ENCODE results near the gene RASGRF2.

The RASGRF2 gene

GRCh38 chr5:81136557-81136956 lies 176.4 kb downstream of the RASGRF2 start:
- Histone ChIP-seq H3K4me1 (ENCODE audit: control insufficient read depth, insufficient read depth, low read length) (peaks cover 3% of the 10 kb centered on the region), H3K36me3 (ENCODE audit: control insufficient read depth in 2 of 2, insufficient read depth in 2 of 2, low read length in 2 of 2) (no peaks in the 10 kb centered on the region)

DNA sequence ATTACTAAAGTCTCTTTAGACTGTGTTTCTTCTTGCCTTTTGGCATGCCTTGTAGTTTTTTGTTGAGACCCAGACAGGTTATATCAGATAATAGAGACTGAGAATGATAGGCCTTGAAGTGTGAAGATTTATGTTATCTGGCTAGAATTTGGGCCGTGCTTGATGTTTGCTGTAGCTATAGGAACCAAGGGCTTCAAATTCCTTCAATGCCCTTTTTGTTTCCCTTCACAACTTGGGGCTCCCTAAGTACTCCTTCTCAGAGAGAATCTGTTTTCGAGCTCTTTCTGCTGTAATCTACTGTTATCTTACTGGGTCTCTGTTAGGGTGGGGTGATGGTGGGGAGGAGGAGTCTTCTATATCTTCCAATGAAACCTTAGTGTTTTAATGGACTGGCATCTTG lies 177.7 kb downstream of the RASGRF2 start:
- Histone ChIP-seq H3K4me1 (ENCODE audit: control insufficient read depth, insufficient read depth, low read length) (peaks cover 3% of the 10 kb centered on the region), H3K4me3 (ENCODE audit: low read length in 2 of 2) (no peak overlapping the region), H3K9ac (ENCODE audit: low read length in 2 of 2) (no peak overlapping the region), H3K27me3 (ENCODE audit: control insufficient read depth in 1 of 2, insufficient read depth in 2 of 2, low read length in 2 of 2) (no peaks in the 10 kb centered on the region), H3K27ac (ENCODE audit: low read length) (no peak overlapping the region), H3K9me3 (ENCODE audit: control insufficient read depth in 2 of 2, low read length in 2 of 2) (no peaks in the 10 kb centered on the region), H3K36me3 (ENCODE audit: control insufficient read depth in 2 of 2, insufficient read depth in 2 of 2, low read length in 2 of 2) (no peaks in the 10 kb centered on the region)

More at GRCh38 chr5:81136557-81136956, 176.4 kb downstream of the RASGRF2 start:
- no peak overlapping the region for H3K9ac ChIP-seq (ENCODE audit: low read length in 2 of 2)
- H3K9me3 ChIP-seq (ENCODE audit: control insufficient read depth in 2 of 2, low read length in 2 of 2): no peaks in the 10 kb centered on the region
- no peaks in the 10 kb centered on the region for H3K27me3 ChIP-seq (ENCODE audit: control insufficient read depth in 1 of 2, insufficient read depth in 2 of 2, low read length in 2 of 2)
- H3K27ac ChIP-seq (ENCODE audit: low read length): no peak overlapping the region
- no peak overlapping the region for H3K4me3 ChIP-seq (ENCODE audit: low read length in 2 of 2)

GRCh38 chr5:81140441-81140840 lies 180.3 kb downstream of the RASGRF2 start:
- Histone ChIP-seq H3K36me3 (ENCODE audit: control insufficient read depth in 2 of 2, insufficient read depth in 2 of 2, low read length in 2 of 2) (no peaks in the 10 kb centered on the region), H3K27me3 (ENCODE audit: control insufficient read depth in 1 of 2, insufficient read depth in 2 of 2, low read length in 2 of 2) (no peaks in the 10 kb centered on the region), H3K4me3 (ENCODE audit: low read length in 2 of 2) (peak overlapping the region in 1 of 2 donors; percentile 31), H3K9ac (ENCODE audit: low read length in 2 of 2) (no peak overlapping the region), H3K4me1 (ENCODE audit: control insufficient read depth, insufficient read depth, low read length) (peaks cover 3% of the 10 kb centered on the region), H3K9me3 (ENCODE audit: control insufficient read depth in 2 of 2, low read length in 2 of 2) (no peaks in the 10 kb centered on the region), H3K27ac (ENCODE audit: low read length) (no peak overlapping the region)

DNA sequence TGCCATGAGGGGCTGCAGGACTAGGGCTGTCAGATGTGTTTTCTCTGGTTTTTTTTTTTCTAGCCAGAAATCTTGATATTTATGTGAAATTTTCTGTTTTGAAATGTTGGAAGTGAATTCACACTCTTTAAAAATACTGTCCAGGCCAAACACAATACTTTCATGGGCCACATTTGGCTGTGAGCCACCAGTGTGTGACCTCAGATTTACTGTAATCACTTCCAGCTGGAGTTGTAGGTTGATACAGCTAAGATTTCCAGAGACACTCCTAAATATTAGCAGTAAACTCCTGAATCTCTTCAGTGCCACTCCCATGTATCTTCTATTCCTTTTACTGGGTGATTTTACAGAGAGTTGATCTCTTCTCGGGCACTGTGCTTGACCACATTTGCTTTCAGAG lies 180.8 kb downstream of the RASGRF2 start:
- Histone ChIP-seq H3K27ac (ENCODE audit: low read length) (no peak overlapping the region), H3K4me1 (ENCODE audit: control insufficient read depth, insufficient read depth, low read length) (peaks cover 3% of the 10 kb centered on the region), H3K9ac (ENCODE audit: low read length in 2 of 2) (no peak overlapping the region)

DNA sequence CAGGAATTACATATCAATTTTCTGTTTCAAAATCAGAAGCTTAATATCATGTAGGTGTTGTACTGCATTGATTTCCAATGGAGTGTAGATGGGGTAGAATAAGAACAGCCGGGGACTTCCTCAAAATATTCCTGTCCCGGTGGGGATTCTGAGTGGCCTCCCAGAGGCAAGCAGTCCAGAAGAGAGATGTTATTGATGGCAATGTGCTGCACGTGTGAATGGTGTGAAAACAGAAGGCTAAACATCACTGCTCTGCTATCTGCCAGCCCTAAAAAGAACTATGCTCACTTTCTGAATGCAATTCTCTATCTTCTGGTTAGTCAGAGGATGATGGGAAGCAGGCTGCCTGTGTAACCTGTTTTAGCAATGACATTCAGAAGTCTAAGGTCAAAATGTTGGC lies 181.9 kb downstream of the RASGRF2 start:
- Histone ChIP-seq H3K9ac (ENCODE audit: low read length in 2 of 2) (no peak overlapping the region), H3K4me3 (ENCODE audit: low read length in 2 of 2) (no peak overlapping the region), H3K4me1 (ENCODE audit: control insufficient read depth, insufficient read depth, low read length) (peaks cover 3% of the 10 kb centered on the region), H3K36me3 (ENCODE audit: control insufficient read depth in 2 of 2, insufficient read depth in 2 of 2, low read length in 2 of 2) (no peaks in the 10 kb centered on the region), H3K27ac (ENCODE audit: low read length) (no peak overlapping the region), H3K9me3 (ENCODE audit: control insufficient read depth in 2 of 2, low read length in 2 of 2) (no peaks in the 10 kb centered on the region), H3K27me3 (ENCODE audit: control insufficient read depth in 1 of 2, insufficient read depth in 2 of 2, low read length in 2 of 2) (no peaks in the 10 kb centered on the region)

More for the DNA sequence above, 180.8 kb downstream of the RASGRF2 start:
- Histone ChIP-seq H3K4me3 (ENCODE audit: low read length in 2 of 2) (no peak overlapping the region), H3K36me3 (ENCODE audit: control insufficient read depth in 2 of 2, insufficient read depth in 2 of 2, low read length in 2 of 2) (no peaks in the 10 kb centered on the region), H3K27me3 (ENCODE audit: control insufficient read depth in 1 of 2, insufficient read depth in 2 of 2, low read length in 2 of 2) (no peaks in the 10 kb centered on the region), H3K9me3 (ENCODE audit: control insufficient read depth in 2 of 2, low read length in 2 of 2) (no peaks in the 10 kb centered on the region)

GRCh38 chr5:81145329-81145935 lies 185.3 kb downstream of the RASGRF2 start:
- Histone ChIP-seq H3K4me3 (ENCODE audit: low read length in 2 of 2) (no peak overlapping the region), H3K9me3 (ENCODE audit: control insufficient read depth in 2 of 2, low read length in 2 of 2) (no peaks in the 10 kb centered on the region), H3K4me1 (ENCODE audit: control insufficient read depth, insufficient read depth, low read length) (peaks cover under 1% of the 10 kb centered on the region), H3K9ac (ENCODE audit: low read length in 2 of 2) (no peak overlapping the region), H3K27me3 (ENCODE audit: control insufficient read depth in 1 of 2, insufficient read depth in 2 of 2, low read length in 2 of 2) (no peaks in the 10 kb centered on the region), H3K36me3 (ENCODE audit: control insufficient read depth in 2 of 2, insufficient read depth in 2 of 2, low read length in 2 of 2) (no peaks in the 10 kb centered on the region), H3K27ac (ENCODE audit: low read length) (no peak overlapping the region)

- no peaks in the 10 kb centered on the region for H3K36me3 ChIP-seq (ENCODE audit: control insufficient read depth in 2 of 2, insufficient read depth in 2 of 2, low read length in 2 of 2)
- H3K9ac ChIP-seq (ENCODE audit: low read length in 2 of 2): no peak overlapping the region
- no peaks in the 10 kb centered on the region for H3K27me3 ChIP-seq (ENCODE audit: control insufficient read depth in 1 of 2, insufficient read depth in 2 of 2, low read length in 2 of 2)
- H3K27ac ChIP-seq (ENCODE audit: low read length): no peak overlapping the region
- no peaks in the 10 kb centered on the region for H3K4me1 ChIP-seq (ENCODE audit: control insufficient read depth, insufficient read depth, low read length)
- no peak overlapping the region for H3K4me3 ChIP-seq (ENCODE audit: low read length in 2 of 2)
- no peaks in the 10 kb centered on the region for H3K9me3 ChIP-seq (ENCODE audit: control insufficient read depth in 2 of 2, low read length in 2 of 2)
Measured at GRCh38 chr5:81146031-81146430, 185.9 kb downstream of the RASGRF2 start.

DNA sequence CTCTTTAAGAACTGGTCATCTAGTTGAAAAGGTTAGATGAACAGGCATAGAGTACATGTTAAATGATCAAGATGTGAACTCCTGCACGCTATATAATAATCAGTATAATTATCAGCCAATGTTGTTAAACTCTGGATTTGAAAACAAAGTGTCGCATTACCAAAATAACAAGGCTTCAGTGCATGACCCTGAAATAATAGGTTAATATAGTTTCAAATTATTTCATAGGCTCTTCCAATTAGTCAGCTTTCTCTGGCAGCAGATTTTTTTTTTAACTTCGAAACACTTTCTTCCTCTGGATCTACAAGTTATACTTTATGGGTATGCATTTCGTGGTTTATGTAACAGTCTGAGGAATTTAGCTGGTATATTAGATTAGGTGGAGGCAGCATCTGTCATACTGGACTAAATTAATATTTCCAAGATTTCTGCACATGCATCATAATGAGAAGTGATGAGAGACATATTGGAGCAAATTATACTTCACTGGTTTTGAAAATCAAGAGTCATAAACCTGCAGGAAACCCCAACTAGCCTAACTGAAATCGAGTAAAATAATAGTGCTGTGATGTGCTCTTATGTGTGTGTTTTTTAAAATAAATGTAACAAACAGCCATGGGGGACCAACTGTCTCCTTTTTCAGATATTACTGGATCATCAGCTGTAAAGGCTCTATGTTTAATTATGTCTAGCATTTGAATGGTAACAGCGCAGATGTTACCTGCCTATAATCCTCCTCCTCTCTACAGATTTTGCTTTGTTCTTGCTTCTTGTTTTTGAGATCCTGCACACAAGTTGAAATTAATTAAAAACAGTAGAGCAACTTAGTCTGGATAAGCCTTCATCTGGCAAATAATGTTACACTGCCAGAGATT lies 187.1 kb downstream of the RASGRF2 start:
- Histone ChIP-seq H3K4me1 (ENCODE audit: control insufficient read depth, insufficient read depth, low read length) (no peaks in the 10 kb centered on the region), H3K9ac (ENCODE audit: low read length in 2 of 2) (no peak overlapping the region), H3K36me3 (ENCODE audit: control insufficient read depth in 2 of 2, insufficient read depth in 2 of 2, low read length in 2 of 2) (no peaks in the 10 kb centered on the region), H3K9me3 (ENCODE audit: control insufficient read depth in 2 of 2, low read length in 2 of 2) (no peaks in the 10 kb centered on the region), H3K27ac (ENCODE audit: low read length) (no peak overlapping the region), H3K4me3 (ENCODE audit: low read length in 2 of 2) (no peak overlapping the region), H3K27me3 (ENCODE audit: control insufficient read depth in 1 of 2, insufficient read depth in 2 of 2, low read length in 2 of 2) (no peaks in the 10 kb centered on the region)

GRCh38 chr5:81147886-81148571 lies 187.9 kb downstream of the RASGRF2 start:
- H3K9me3 ChIP-seq (ENCODE audit: control insufficient read depth in 2 of 2, low read length in 2 of 2): no peaks in the 10 kb centered on the region
- no peak overlapping the region for H3K4me3 ChIP-seq (ENCODE audit: low read length in 2 of 2)
- no peaks in the 10 kb centered on the region for H3K36me3 ChIP-seq (ENCODE audit: control insufficient read depth in 2 of 2, insufficient read depth in 2 of 2, low read length in 2 of 2)
- no peaks in the 10 kb centered on the region for H3K4me1 ChIP-seq (ENCODE audit: control insufficient read depth, insufficient read depth, low read length)
- no peak overlapping the region for H3K9ac ChIP-seq (ENCODE audit: low read length in 2 of 2)
- H3K27me3 ChIP-seq (ENCODE audit: control insufficient read depth in 1 of 2, insufficient read depth in 2 of 2, low read length in 2 of 2): no peaks in the 10 kb centered on the region
- H3K27ac ChIP-seq (ENCODE audit: low read length): no peak overlapping the region

DNA sequence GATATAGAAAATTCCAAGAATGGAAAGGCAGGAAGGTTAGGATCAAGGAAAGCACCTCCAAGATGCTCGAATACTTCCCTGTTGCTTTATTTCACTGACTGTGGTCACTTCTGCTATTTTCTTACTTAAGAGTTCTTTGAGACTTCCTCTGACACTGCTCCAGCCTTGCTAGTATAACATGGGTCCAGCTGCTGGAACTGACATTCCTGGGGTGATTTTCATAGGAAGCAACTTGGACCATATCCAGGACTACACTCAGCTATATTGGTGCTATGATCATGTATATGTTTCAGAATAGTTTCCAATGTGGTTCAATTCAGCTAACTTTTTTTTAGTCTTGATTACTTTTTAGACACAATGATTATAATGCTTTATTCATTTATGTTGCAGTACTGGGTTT lies 191.4 kb downstream of the RASGRF2 start:
- Histone ChIP-seq H3K36me3 (ENCODE audit: control insufficient read depth in 2 of 2, insufficient read depth in 2 of 2, low read length in 2 of 2) (no peaks in the 10 kb centered on the region), H3K9ac (ENCODE audit: low read length in 2 of 2) (no peak overlapping the region), H3K9me3 (ENCODE audit: control insufficient read depth in 2 of 2, low read length in 2 of 2) (peaks cover 2 to 3% of the 10 kb centered on the region in 2 donors), H3K27me3 (ENCODE audit: control insufficient read depth in 1 of 2, insufficient read depth in 2 of 2, low read length in 2 of 2) (no peaks in the 10 kb centered on the region), H3K4me3 (ENCODE audit: low read length in 2 of 2) (no peak overlapping the region), H3K27ac (ENCODE audit: low read length) (no peak overlapping the region), H3K4me1 (ENCODE audit: control insufficient read depth, insufficient read depth, low read length) (no peaks in the 10 kb centered on the region)

Data from stomach smooth muscle (tissue), 2 donors.